Colon (tissue), 2 donors: ENCODE results near the gene GGA2.
"Not testable (repeated sequence)": the region's sequence is repeated elsewhere in the genome, so short reads cannot be mapped to it uniquely, and the experiment has no call there.

Experiments used
- FAIRE-seq: peaks from 2 replicates; lab custom pipeline; 2012; peaks lifted over from hg19 to GRCh38; lab: Jason Lieb, UNC
- donor health status: control.
- donor health status: control.

Gene GGA2

DNA sequence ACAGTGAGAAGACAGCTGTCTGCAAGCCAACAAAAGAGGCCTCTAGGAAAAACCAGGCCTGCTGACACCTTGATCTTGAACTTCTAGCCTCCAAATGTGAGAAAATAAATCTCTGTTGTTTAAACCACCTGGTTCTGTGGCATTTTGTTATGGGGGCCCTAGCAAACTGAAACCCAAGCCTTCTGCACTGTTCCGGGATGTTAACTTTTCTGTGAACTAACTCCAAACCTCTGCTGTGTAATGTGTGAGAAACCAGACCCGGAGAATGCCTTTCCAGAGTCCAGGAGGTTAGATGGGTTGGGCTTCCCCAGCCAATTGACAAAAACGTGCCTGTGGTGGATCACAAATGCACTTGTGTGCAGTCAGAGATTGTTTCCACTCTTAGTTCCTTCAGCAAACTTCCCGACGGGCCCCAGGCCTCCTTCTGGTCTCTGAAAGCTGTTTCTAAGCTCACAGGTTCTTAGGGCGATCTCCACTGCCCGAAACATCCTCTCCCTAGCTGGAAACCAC, 13.6 kb upstream of the GGA2 start:
- no peak for FAIRE-seq

DNA sequence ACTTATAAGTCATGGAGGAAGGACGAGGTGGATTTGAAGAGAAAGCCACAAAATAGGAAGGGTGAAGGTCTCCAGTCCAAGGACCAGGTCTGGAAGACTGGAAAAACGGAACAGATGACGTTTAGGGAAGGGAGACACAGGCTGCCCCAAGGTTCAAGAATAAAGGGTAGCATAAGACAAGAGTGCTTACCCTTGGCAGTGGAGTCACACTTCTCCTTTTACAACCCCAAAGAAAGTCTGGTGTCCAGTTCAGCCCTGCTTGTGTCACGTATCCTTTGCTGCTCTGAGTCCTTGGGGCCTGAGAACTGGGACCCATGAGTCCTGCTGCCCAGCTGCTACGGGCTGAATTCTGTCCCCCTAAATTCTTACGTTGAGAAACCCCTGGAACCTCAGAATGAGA, 13.0 kb upstream of the GGA2 start:
- FAIRE-seq: no peak

GRCh38 chr16:23521965-23522364, 11.7 kb upstream of the GGA2 start:
- no peak for FAIRE-seq

GRCh38 chr16:23521037-23521743, 10.9 kb upstream of the GGA2 start:
- FAIRE-seq: no peak

DNA sequence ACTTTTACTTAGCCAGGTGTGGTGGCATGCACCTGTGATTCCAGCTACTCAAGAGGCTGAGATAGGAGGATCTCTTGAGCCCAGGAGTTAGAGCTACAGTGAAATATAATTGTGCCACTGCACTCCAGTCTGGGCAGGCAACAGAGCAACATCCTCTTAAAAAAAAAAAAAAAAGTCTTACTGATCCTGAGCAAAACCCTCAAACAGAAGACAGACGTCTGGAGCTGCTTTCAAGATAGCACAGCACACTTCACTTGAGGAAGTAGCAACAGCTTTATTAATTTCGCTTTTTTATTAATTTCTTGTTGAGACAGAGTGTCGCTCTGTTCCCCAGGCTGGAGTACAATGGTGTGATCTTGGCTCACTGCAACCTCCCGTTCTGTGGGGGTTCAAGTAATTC, 10.2 kb upstream of the GGA2 start:
- FAIRE-seq: no peak

DNA sequence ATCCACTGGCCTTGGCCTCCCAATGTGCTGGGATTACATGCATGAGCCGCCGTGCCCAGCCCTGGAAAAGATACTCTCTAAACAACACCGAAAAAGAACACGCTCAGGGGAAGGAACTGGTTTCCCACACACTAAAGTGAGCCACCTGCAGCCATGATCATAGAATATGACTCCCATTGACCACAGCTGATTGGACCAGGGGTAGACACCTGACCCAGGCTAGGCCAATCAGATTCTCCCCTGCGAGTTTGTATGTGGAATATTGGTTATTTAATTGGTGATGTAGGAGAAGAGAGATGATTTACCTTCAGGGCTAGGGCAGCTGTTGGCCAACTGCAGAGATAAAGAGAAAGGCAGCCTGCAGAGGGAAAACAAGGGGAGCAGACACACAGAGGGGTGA, 9.0 kb upstream of the GGA2 start:
- no peak for FAIRE-seq

DNA sequence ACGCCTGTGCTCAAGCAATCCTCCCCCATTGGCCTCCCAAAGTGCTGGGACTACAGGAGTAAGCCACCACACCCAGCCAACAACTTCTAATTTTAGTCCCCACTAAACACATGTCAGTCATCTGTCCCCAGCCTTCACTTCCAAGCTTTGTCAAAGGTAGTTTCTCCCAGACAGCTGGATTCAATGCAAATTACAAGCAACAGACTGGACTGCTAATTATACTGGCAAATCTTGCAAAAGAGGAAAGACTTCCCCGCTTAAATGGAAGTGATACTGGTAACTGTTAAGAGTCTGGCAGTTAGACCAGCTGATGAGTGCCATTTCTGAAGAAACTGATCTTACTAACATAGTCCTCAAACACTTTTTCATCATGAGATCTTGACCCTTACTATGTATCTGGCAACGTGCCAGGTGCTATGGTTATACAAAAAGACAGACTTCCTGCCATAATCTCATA, 8.2 kb upstream of the GGA2 start:
- FAIRE-seq: no peak

GRCh38 chr16:23516366-23517137, 6.3 kb upstream of the GGA2 start:
- no peak for FAIRE-seq

- FAIRE-seq: no peak
Measured at GRCh38 chr16:23515881-23516280, 5.6 kb upstream of the GGA2 start.

- no peak for FAIRE-seq
Measured at GRCh38 chr16:23514381-23515152, 4.3 kb upstream of the GGA2 start.

- no peak for FAIRE-seq
Measured at GRCh38 chr16:23512168-23512695, 1.9 kb upstream of the GGA2 start.

- FAIRE-seq: no peak
Measured at GRCh38 chr16:23511731-23512130, 1.4 kb upstream of the GGA2 start.

DNA sequence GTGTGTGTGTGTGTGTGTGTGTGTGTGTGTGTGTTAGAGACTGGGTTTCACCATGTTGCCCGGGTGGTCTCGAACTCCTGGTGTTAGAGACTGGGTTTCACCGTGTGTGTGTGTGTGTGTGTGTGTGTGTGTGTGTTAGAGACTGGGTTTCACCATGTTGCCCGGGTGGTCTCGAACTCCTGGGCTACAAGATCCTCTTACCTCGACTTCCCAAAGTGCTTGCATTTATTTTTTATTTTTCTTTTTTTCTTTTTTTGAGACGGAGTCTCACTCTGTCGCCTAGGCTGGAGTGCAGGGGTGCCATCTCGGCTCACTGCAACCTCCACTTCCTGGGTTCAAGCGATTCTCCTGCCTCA, 599 bp upstream of the GGA2 start:
- not testable (repeated sequence) for FAIRE-seq

DNA sequence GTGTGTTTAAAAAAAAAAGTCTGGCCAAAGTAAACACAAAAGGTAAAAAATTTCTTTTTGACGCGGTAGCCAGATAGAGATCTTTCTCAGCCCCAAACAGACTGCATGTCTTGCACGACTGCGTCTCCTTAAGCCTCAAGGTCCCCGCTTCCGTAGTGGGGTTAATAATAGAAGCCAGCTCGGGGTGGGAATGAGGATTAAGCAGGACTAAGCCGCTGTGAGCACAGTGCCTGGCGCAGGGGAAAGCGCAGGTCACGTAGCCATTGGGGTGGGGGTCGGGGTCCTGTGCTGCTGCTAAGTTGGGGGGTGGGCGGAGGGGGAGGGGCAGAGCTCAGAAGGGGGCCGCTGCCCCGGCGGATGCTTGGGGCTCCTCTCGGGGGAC, 521 bp downstream of the GGA2 start:
- no peak for FAIRE-seq

DNA sequence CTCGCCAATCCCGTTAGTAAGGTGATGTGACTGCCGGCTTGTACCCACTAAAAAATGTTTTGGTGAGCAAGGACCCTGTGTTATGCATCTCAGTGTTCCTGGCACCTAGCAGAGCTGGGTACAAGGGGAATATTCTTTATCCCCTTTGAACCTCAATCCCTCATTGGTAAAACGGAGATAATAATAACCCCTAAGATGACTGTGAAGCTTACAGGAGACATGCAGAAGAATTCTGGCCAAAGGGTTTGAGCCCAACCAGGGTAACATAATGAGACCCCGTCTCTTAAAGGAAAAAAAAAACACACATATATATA, 896 bp downstream of the GGA2 start:
- FAIRE-seq: no peak

- FAIRE-seq: no peak
Measured at GRCh38 chr16:23508589-23509440, 1.5 kb downstream of the GGA2 start.

DNA sequence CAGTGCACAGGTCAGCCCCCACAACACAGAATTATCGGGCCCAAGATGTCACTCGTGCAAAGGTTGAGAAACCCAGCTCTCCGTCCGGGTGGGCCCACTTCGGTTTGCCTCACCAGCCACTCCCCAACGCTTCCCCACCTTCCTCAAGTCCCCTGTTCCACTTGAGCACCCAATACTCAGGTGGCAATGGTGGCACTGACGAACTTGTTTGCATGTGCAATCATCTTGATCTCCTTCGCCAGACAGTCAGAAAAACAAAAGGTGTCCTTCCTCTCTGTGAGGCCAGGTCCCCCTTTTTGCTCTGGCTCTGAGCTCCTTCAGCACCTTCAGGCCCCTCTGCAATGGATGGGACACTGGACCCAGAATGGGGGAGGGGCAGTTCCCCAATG, 3.7 kb downstream of the GGA2 start:
- no peak for FAIRE-seq

DNA sequence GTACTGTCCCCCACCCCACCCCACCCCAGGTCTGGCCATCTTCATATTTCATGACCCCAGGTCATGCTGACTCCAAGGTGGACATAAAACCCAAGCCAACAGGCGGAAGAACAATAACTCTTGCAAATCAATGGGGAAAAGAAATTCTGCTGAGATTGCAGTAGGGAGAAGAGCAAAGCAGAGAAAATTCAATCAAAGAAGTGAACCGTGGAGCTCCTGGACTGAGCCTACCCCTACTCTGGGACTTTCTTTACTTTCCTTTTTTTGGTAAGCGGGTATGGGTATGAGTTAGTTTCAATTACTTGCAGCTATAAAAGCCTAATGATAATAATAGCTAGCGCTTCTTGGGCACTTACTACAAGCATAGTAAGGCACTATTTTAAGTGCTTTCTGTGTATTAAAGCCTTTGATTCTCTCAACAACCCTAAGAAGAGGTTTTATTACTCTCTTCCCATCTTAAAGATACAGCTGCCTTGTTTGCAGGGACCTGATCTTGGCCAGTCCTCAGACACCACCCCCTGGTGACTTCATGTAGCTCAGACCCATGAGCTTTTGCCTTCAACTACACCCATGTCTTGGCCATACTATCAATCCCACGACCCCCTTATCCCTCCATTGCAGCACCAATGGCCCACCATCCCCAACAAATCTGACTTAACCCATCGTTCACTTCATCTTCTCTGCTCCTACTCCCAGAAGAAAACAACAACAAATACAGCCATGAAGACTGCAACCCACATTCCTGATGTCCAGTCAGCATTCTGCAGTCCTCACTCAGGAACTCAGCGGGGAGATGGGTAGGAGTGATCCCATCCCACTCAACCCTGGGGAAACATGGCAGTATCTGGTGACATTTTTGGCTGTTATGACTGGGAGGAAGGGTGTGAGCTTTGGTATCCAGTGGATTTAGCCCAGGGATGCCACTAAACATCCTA, 4.4 kb downstream of the GGA2 start:
- FAIRE-seq: no peak

- FAIRE-seq: no peak
Measured at GRCh38 chr16:23505180-23505665, 5.1 kb downstream of the GGA2 start.

DNA sequence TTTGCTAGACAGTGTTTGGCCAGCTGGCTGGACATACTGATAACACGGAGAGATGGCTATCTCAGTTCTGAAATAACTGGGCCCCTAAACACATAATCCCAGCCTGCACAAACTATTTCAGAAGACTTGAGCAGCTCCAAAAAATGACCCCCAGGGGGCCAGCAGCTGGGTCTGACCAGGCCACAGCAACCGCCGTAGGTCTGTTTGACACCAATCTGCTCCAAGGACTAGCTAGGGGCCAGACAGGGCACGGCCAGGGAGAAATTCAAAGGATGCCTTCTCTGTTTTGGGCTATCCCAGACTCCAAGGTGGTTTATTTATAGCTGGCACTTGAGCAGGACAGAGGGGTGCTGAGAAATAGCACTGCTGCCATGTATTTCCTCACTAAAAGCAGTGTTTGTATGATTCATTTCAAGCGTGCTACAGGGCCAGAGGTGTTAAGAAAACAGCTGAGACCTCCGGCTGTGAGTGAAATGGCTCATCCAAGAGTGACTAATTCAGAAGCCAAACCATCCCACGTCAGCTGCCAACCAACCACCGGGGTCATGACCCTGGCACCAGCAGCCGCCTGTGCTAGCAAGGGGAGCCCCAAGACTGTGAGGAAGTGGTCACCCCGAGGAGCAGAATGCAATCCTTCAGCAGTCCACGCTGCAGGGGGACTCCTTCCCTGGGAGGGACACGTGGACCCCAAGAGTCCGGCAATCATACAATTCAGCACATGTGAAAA, 5.7 kb downstream of the GGA2 start:
- no peak for FAIRE-seq
